ENCODE results near the gene DNAJC5. TPM values are rescaled to one million over a fixed set of nuclear protein-coding genes. Genes with fewer than 3 reads are reported as not detected.

Gene DNAJC5
- total RNA-seq, 1 experiment from 2014 or later, result 124 TPM

GRCh38 chr20:63976980-63977738 is 82.2 kb downstream of the DNAJC5 start:
- no TSS peak for BruUV-seq (replicated peaks)
- TF ChIP-seq, protein P1, sequence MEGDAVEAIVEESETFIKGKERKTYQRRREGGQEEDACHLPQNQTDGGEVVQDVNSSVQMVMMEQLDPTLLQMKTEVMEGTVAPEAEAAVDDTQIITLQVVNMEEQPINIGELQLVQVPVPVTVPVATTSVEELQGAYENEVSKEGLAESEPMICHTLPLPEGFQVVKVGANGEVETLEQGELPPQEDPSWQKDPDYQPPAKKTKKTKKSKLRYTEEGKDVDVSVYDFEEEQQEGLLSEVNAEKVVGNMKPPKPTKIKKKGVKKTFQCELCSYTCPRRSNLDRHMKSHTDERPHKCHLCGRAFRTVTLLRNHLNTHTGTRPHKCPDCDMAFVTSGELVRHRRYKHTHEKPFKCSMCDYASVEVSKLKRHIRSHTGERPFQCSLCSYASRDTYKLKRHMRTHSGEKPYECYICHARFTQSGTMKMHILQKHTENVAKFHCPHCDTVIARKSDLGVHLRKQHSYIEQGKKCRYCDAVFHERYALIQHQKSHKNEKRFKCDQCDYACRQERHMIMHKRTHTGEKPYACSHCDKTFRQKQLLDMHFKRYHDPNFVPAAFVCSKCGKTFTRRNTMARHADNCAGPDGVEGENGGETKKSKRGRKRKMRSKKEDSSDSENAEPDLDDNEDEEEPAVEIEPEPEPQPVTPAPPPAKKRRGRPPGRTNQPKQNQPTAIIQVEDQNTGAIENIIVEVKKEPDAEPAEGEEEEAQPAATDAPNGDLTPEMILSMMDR (IDR thresholded peaks at IDR 0.05; ENCODE audit: insufficient read depth in 1 of 2, low read depth in 1 of 2, low read length in 1 of 2, severe bottlenecking in 1 of 2, unreplicated experiment in 1 of 2), result no peak
- no peaks in the 10 kb centered on the region for H3K9me3 ChIP-seq
- Mint-ChIP-seq H3K27ac (ENCODE audit: unreplicated experiment) (no peak overlapping the region), H3K27me3 (ENCODE audit: insufficient read depth, unreplicated experiment) (no peaks in the 10 kb centered on the region), H3K9me3 (ENCODE audit: unreplicated experiment) (no peaks in the 10 kb centered on the region), H3K4me3 (ENCODE audit: unreplicated experiment) (peak overlapping the region; percentile 90), H3K36me3 (ENCODE audit: insufficient read depth, unreplicated experiment) (peaks cover 39% of the 10 kb centered on the region), H3K4me1 (ENCODE audit: low read depth, unreplicated experiment) (peaks cover 28% of the 10 kb centered on the region)
- ChIA-PET POLR2A (interaction anchor here (0.5 kb wide), 1 partner anchor 69 kb away, joined by 4 read pairs; no protein-coding TSS in a partner anchor), CTCF (interaction anchor here (0.6 to 1.5 kb wide), 3 partner anchors 61 to 439 kb away, joined by 3 to 6 read pairs (median 4); partner anchors contain the start of gene TCEA2)
- H3K27me3 ChIP-seq (replicated peaks; ENCODE audit: control insufficient read depth, insufficient read depth, low read length), result no peaks in the 10 kb centered on the region
- H3K4me3 ChIP-seq (ENCODE audit: low read depth, low read length), result no peak overlapping the region
- H3K4me1 ChIP-seq, result peaks cover 33% of the 10 kb centered on the region
- peaks cover 1% of the 10 kb centered on the region; the same call in 1 of the 2 replicates for H3K36me3 ChIP-seq (ENCODE audit: control insufficient read depth, insufficient read depth, low read length)
- intact Hi-C loops (cut with micrococcal nuclease; ENCODE audit: unreplicated experiment), result loop anchor here (10.0 kb wide), 1 partner anchor 192 kb away; no protein-coding TSS in a partner anchor
- DNase-seq, result peak in 1 of 2 experiments; percentile 59

DNA sequence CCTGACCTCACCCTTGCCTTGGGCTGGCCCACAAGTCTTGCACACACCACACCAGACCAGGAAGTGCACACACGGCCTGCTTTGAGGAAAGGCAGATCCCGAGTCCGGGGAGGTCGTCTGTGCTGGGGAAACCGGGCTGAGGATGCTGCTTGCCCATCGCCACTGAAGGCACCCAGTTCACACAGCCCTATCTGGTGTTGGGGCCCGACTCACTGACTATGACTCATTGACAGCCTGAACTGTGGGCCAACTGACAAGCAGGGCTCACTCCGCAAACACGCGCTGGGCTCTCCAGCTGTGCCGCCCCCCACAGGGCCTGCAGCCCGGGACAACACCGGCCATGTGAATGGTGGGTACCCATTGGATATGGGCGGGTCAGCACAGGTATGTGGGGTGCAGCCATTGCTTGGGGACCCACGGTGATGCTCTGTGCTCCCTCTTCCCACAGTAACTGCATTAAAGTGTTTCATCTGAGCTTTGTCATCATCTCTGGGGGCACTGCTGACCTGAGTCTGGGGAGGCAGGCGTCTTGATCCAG is 82.9 kb downstream of the DNAJC5 start:
- peaks cover 45% of the 10 kb centered on the region for H3K36me3 Mint-ChIP-seq (ENCODE audit: insufficient read depth, unreplicated experiment)
- Histone ChIP-seq H3K4me1 (peaks cover 36% of the 10 kb centered on the region), H3K4me3 (ENCODE audit: low read depth, low read length) (no peak overlapping the region; the same call in 1 of the 2 replicates), H3K9me3 (no peaks in the 10 kb centered on the region), H3K36me3 (ENCODE audit: control insufficient read depth, insufficient read depth, low read length) (peaks cover 1% of the 10 kb centered on the region; the same call in 1 of the 2 replicates), H3K27me3 (replicated peaks; ENCODE audit: control insufficient read depth, insufficient read depth, low read length) (no peaks in the 10 kb centered on the region)
- ChIA-PET POLR2A (interaction anchor here (0.5 kb wide), 1 partner anchor 69 kb away, joined by 4 read pairs; no protein-coding TSS in a partner anchor), CTCF (interaction anchor here (0.5 to 1.5 kb wide), 3 partner anchors 61 to 439 kb away, joined by 3 to 6 read pairs (median 4); no protein-coding TSS in a partner anchor)
- peak in 1 of 2 experiments; percentile 67 for DNase-seq
- H3K4me3 Mint-ChIP-seq (ENCODE audit: unreplicated experiment), result peak overlapping the region; percentile 90
- no peaks in the 10 kb centered on the region for H3K27me3 Mint-ChIP-seq (ENCODE audit: insufficient read depth, unreplicated experiment)
- no peak overlapping the region for H3K27ac Mint-ChIP-seq (ENCODE audit: unreplicated experiment)
- peaks cover 35% of the 10 kb centered on the region for H3K4me1 Mint-ChIP-seq (ENCODE audit: low read depth, unreplicated experiment)
- H3K9me3 Mint-ChIP-seq (ENCODE audit: unreplicated experiment), result no peaks in the 10 kb centered on the region
- no TSS peak for BruUV-seq (replicated peaks)
- intact Hi-C loops (cut with micrococcal nuclease; ENCODE audit: unreplicated experiment), result loop anchor here (1.0 to 10.0 kb wide), 3 partner anchors 69 to 193 kb away; no protein-coding TSS in a partner anchor
- TF ChIP-seq, protein P1 (IDR thresholded peaks at IDR 0.05; ENCODE audit: insufficient read depth in 1 of 2, low read depth in 1 of 2, low read length in 1 of 2, severe bottlenecking in 1 of 2, unreplicated experiment in 1 of 2), result no peak
